HG03442 (cell line): ENCODE measurements around the gene ACTMAP.
"Not testable (repeated sequence)": the region's sequence is repeated elsewhere in the genome, so short reads cannot be mapped to it uniquely, and the experiment has no call there.

Experiments used
- ATAC-seq: cut with Tn5 transposase; IDR thresholded peaks from one replicate; pipeline ENCODE4 v1.9.1; 2021; ENCODE audit warnings: mild to moderate bottlenecking, moderate library complexity; ENCODE audit not compliant: unreplicated experiment

The ACTMAP gene, protein sequence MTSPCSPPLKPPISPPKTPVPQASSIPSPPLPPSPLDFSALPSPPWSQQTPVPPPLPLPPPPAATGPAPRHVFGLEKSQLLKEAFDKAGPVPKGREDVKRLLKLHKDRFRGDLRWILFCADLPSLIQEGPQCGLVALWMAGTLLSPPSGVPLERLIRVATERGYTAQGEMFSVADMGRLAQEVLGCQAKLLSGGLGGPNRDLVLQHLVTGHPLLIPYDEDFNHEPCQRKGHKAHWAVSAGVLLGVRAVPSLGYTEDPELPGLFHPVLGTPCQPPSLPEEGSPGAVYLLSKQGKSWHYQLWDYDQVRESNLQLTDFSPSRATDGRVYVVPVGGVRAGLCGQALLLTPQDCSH

GRCh38 chr19:40750058-40750873, at the start of gene ACTMAP:
ACTMAP (minus strand) TSS chr19:40750477; CDS start chr19:40749803, 674 bp downstream.
- peak; percentile 79 for ATAC-seq

- no peak for ATAC-seq
These were observed 49.5 kb upstream of the ACTMAP start for GRCh38 chr19:40799558-40800338.

DNA sequence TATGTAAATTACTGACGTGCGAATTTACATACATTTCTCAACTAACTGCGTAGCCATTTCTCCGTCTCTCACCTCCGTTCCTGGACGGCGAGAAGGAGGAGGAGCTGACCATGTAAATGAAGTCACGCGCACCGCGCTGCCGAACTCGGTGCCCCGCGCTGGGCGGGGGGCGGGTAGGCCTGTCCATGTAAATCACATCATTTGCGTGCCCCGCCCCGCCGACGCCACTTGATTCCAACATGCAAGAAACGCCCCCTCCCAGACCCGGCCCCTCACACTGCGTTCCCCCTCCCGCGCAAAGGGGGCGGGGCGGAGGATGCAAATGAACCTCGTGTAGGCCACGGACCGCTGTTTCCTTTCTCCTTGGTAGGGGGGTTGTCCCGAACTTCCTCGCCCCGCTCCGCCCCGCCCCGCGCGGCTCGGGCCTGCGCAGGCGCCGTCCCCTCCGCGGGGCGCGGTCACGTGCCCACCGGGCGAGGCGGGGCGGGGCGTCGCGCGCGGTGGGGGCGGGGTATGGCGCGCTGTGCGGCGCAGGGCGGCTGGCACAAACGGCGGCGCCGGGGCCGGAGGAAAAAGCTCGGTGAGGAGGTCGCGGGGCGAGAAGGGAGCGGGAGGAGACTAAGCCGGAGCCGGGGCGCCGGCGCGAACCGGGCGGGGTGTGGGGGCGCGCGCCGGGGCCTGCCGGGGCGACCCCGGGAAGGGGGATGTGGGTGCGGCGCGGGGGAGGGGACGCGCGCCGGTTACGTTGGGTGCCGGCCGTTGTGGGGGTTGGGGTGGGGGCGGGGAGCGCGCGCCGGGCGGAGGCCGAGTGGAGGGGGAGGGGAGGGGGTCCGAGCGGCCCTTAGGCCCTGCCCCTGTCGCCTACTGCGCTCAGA, 48.6 kb upstream of the ACTMAP start, which contains the start of gene EGLN2:
EGLN2 (plus strand) TSS at position 509 of the 875 bp plus-strand sequence. CDS start 1,382 bp downstream, outside the sequence.
- peak; percentile 76 for ATAC-seq

GRCh38 chr19:40797963-40798682, 47.8 kb upstream of the ACTMAP start:
- ATAC-seq: no peak

GRCh38 chr19:40797166-40797962, 47.1 kb upstream of the ACTMAP start:
- no peak for ATAC-seq

- no peak for ATAC-seq
These were observed 41.7 kb upstream of the ACTMAP start for GRCh38 chr19:40791996-40792395.

DNA sequence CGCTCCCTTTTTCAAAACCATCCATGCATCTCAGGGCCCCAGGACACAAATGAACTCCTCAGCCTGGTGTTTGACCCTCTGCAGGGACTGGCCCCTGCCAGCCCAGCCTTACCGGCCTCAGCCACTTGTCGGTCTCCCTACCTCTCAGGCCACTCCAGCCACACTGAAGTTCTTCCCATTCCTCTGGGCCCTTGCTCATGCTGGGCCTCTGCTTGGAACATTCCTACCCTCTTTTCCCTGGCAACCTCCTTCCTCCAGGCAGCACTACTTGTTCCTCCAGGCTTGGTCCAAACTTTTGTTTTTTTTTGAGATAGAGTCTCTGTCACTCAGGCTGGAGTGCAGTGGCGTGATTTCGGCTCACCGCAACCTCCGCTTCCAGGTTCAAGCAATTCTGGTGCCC, 41.1 kb upstream of the ACTMAP start:
- ATAC-seq: no peak

- ATAC-seq: no peak
These were observed 36.1 kb upstream of the ACTMAP start for GRCh38 chr19:40786060-40787037.

GRCh38 chr19:40785526-40785925, 35.2 kb upstream of the ACTMAP start:
- ATAC-seq: no peak

- ATAC-seq: not testable (repeated sequence)
These were observed 33.9 kb upstream of the ACTMAP start for GRCh38 chr19:40784146-40784545.

- ATAC-seq: no peak
These were observed 33.4 kb upstream of the ACTMAP start for GRCh38 chr19:40783711-40784110.

- no peak for ATAC-seq
These were observed 30.9 kb upstream of the ACTMAP start for GRCh38 chr19:40781140-40781539.

GRCh38 chr19:40780582-40780981, 30.3 kb upstream of the ACTMAP start:
- ATAC-seq: no peak

- no peak for ATAC-seq
These were observed 28.5 kb upstream of the ACTMAP start for GRCh38 chr19:40778706-40779284.

DNA sequence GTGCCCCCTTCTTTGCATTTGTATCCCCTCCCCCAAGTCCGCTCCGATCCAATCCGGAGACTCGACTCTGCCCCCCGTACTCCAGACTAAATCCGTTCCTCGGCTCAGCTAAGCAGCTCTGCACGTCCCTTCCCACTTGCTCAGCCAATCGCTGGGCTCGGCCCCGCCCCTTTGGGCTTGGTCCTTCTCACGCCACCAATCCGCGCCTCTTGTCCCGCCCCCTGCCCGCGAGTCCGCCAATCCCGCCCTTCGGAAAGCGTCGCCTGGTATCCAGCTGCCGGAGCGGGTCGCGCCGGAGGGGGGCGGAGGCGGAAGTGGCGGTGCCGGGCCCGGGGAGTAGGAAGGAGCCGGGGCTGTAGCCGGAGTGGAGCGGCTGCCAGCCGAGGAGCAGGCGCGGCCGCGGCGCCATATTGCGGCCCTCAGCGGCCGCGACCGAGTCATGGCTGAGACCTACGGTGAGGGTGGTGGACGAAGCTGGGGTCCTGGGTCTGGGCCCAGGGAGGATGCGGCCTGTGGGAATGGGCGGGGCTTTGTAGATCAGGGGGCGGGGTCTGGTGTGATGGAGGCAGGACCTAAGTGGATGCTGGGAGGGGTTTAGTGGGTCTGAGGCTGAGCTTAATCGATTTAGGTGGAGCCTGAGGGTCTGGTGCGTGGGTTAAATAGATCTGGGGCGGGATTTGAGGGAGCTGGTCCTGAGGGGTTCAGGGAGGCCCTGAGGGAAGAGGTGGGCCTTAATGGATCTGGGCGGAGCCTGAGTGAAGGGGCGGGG, 27.8 kb upstream of the ACTMAP start, which contains the start of gene RAB4B:
RAB4B (plus strand) TSS at position 311 of the 769 bp plus-strand sequence; CDS start at position 440, 129 bp downstream.
- peak; percentile 61 for ATAC-seq

GRCh38 chr19:40777645-40777936, 27.3 kb upstream of the ACTMAP start:
- no peak for ATAC-seq
